Aorta (tissue), 5 donors: ENCODE data around the gene NWD2. TPM values are rescaled to one million over a fixed set of nuclear protein-coding genes. Genes with fewer than 3 reads are reported as not detected.

ENCODE experiments used
- ATAC-seq: fragments of 200-7000 bp; cut with Tn5 transposase; one replicate; pipeline ENCODE4 v1.9.1; 2022; ENCODE audit warnings: moderate library complexity; ENCODE audit not compliant: low FRiP score
- DNase-seq, 2 donors: peaks; one replicate each; pipeline ENCODE4 v3.0.0-alpha.2; 2020
- H3K27ac ChIP-seq, 2 donors: one replicate each; pipeline ENCODE4 v1.5.1; 2013; ENCODE audit warnings: low read length in 2 of 2, mild to moderate bottlenecking in 2 of 2, moderate library complexity in 2 of 2, control low read depth in 1 of 2, inconsistent platforms in 1 of 2, low read depth in 1 of 2
- H3K27me3 ChIP-seq, 2 donors: one replicate each; pipeline ENCODE4 v1.6.1; 2013; ENCODE audit warnings: control low read depth in 1 of 2, low read length in 1 of 2, mild to moderate bottlenecking in 1 of 2, moderate library complexity in 1 of 2; ENCODE audit not compliant: insufficient read depth in 2 of 2, control insufficient read depth in 1 of 2
- H3K36me3 ChIP-seq, 2 donors: one replicate each; pipeline ENCODE4 v1.6.1; 2013; ENCODE audit warnings: control low read depth in 1 of 2, low read length in 1 of 2, mild to moderate bottlenecking in 1 of 2; ENCODE audit not compliant: insufficient read depth in 2 of 2, control insufficient read depth in 1 of 2
- H3K4me1 ChIP-seq, 2 donors: one replicate each; pipeline ENCODE4 v1.6.1; 2013; ENCODE audit warnings: low read length in 2 of 2, control low read depth in 1 of 2, mild to moderate bottlenecking in 1 of 2, moderate library complexity in 1 of 2; ENCODE audit not compliant: insufficient read depth in 2 of 2, control insufficient read depth in 1 of 2
- H3K4me3 ChIP-seq, 2 donors: one replicate each; pipeline ENCODE4 v1.5.1; 2013; ENCODE audit warnings: low read length in 2 of 2, control low read depth in 1 of 2, mild to moderate bottlenecking in 1 of 2
- H3K9me3 ChIP-seq: one replicate; pipeline ENCODE4 v1.6.1; 2013; ENCODE audit warnings: mild to moderate bottlenecking, low read length; ENCODE audit not compliant: control insufficient read depth
- WGBS, 2 donors: extraction: QIAGEN DNeasy Blood & Tissue Kit; methylation state at CpG; one replicate each; pipeline ENCODE4 v1.1.7; 2013; 5-methylcytosine and 5-hydroxymethylcytosine counted together
- intact Hi-C, 2 donors: fragments of 100-400 bp; cut with DNase I; formaldehyde crosslinking; loops; one replicate each; pipeline versions ENCODE4 v1.14.2 to v1.15.0; 2022
- polyA plus RNA-seq, 2 donors: library from polyadenylated mRNA; stranded (reverse); fragments of 200-250 nt; gene quantifications; one replicate each; pipeline ENCODE4 v1.2.3, GENCODE V29; 2013
- total RNA-seq, 2 donors: library from RNA; stranded (reverse); fragmentation: NEBNext Ultra II Directional; extraction: Animal tissue kit (Norgen Biotek cat#: 25700); gene quantifications; one replicate each; pipeline ENCODE4 v1.2.1, GENCODE V29; 2021
- donor health status: healthy with polysubstance abuse.
- donor health status: Bipolar disorder and iron deficiency.
- donor health status: DM: no; HTN: no; CAD: no.
- donor health status: DM: no; HTN: no; CAD: no.
- donor health status: DM: yes; HTN: yes; CAD: no.

Gene NWD2
- total and polyA plus RNA-seq, 4 donors = 0.13 TPM; not detected in 3

GRCh38 chr4:37469286-37469685, 224.7 kb downstream of the NWD2 start:
- intact Hi-C loops = no loop called here
- H3K4me1 ChIP-seq = no peaks in the 10 kb centered on the region
- DNase-seq = no peak
- 89 to 93% methylated on average over 2 of the region's 2 CpGs for WGBS, 2 donors
- no peak overlapping the region for H3K27ac ChIP-seq
- ATAC-seq = no peak
- H3K36me3 ChIP-seq = no peaks in the 10 kb centered on the region
- H3K9me3 ChIP-seq = peaks cover 1% of the 10 kb centered on the region
- no peaks in the 10 kb centered on the region for H3K27me3 ChIP-seq
- H3K4me3 ChIP-seq = no peak overlapping the region

GRCh38 chr4:37470245-37470644, 225.7 kb downstream of the NWD2 start:
- no peaks in the 10 kb centered on the region for H3K4me1 ChIP-seq
- H3K36me3 ChIP-seq = no peaks in the 10 kb centered on the region
- intact Hi-C loops = no loop called here
- peaks cover 1% of the 10 kb centered on the region for H3K9me3 ChIP-seq
- no peak overlapping the region for H3K27ac ChIP-seq
- ATAC-seq = no peak
- H3K4me3 ChIP-seq = no peak overlapping the region
- DNase-seq = no peak
- H3K27me3 ChIP-seq = no peaks in the 10 kb centered on the region
- 69 to 81% methylated on average over 1 of the region's 1 CpG for WGBS, 2 donors

GRCh38 chr4:37471093-37471492, 226.6 kb downstream of the NWD2 start:
- no peaks in the 10 kb centered on the region for H3K36me3 ChIP-seq
- ATAC-seq = no peak
- no peak overlapping the region for H3K27ac ChIP-seq
- H3K27me3 ChIP-seq = no peaks in the 10 kb centered on the region
- intact Hi-C loops = no loop called here
- no peak overlapping the region for H3K4me3 ChIP-seq
- no peak for DNase-seq
- H3K9me3 ChIP-seq = peaks cover 1% of the 10 kb centered on the region
- WGBS, 2 donors = 93 to 94% methylated on average over 1 of the region's 1 CpG
- H3K4me1 ChIP-seq = no peaks in the 10 kb centered on the region

GRCh38 chr4:37471971-37472370, 227.4 kb downstream of the NWD2 start:
- H3K9me3 ChIP-seq = peaks cover 1% of the 10 kb centered on the region
- 47 to 50% methylated on average over 5 of the region's 5 CpGs for WGBS, 2 donors
- intact Hi-C loops = no loop called here
- no peak overlapping the region for H3K4me3 ChIP-seq
- H3K27me3 ChIP-seq = no peaks in the 10 kb centered on the region
- no peaks in the 10 kb centered on the region for H3K36me3 ChIP-seq
- no peak for ATAC-seq
- H3K27ac ChIP-seq = no peak overlapping the region
- H3K4me1 ChIP-seq = no peaks in the 10 kb centered on the region
- DNase-seq = peak in 1 of 2 donors; percentile 48

- no peak for ATAC-seq
These were observed 229.3 kb downstream of the NWD2 start for GRCh38 chr4:37473807-37474206.

GRCh38 chr4:37475087-37475486, 230.5 kb downstream of the NWD2 start:
- no peak overlapping the region for H3K4me3 ChIP-seq
- H3K4me1 ChIP-seq = no peaks in the 10 kb centered on the region
- no peaks in the 10 kb centered on the region for H3K27me3 ChIP-seq
- no peaks in the 10 kb centered on the region for H3K9me3 ChIP-seq
- 50 to 55% methylated on average over 1 of the region's 1 CpG for WGBS, 2 donors
- DNase-seq = no peak
- H3K36me3 ChIP-seq = no peaks in the 10 kb centered on the region
- no peak for ATAC-seq
- intact Hi-C loops = no loop called here
- no peak overlapping the region for H3K27ac ChIP-seq

More at GRCh38 chr4:37473807-37474206, 229.3 kb downstream of the NWD2 start:
- Histone ChIP-seq H3K4me3 (no peak overlapping the region), H3K9me3 (no peaks in the 10 kb centered on the region), H3K27me3 (no peaks in the 10 kb centered on the region), H3K36me3 (no peaks in the 10 kb centered on the region), H3K27ac (no peak overlapping the region), H3K4me1 (no peaks in the 10 kb centered on the region)
- no peak for DNase-seq
- WGBS, 2 donors = 88 to 89% methylated on average over 2 of the region's 2 CpGs
- intact Hi-C loops = no loop called here

GRCh38 chr4:37475776-37476175, 231.2 kb downstream of the NWD2 start:
- WGBS, 2 donors = 50 to 51% methylated on average over 1 of the region's 1 CpG
- Histone ChIP-seq H3K9me3 (no peaks in the 10 kb centered on the region), H3K4me3 (no peak overlapping the region), H3K36me3 (no peaks in the 10 kb centered on the region), H3K27ac (no peak overlapping the region), H3K4me1 (no peaks in the 10 kb centered on the region), H3K27me3 (no peaks in the 10 kb centered on the region)
- intact Hi-C loops = no loop called here
- DNase-seq (no peak), ATAC-seq (no peak)

GRCh38 chr4:37476256-37476655, 231.7 kb downstream of the NWD2 start:
- DNase-seq (no peak), ATAC-seq (no peak)
- Histone ChIP-seq H3K9me3 (no peaks in the 10 kb centered on the region), H3K4me3 (no peak overlapping the region), H3K36me3 (no peaks in the 10 kb centered on the region), H3K27ac (no peak overlapping the region), H3K4me1 (no peaks in the 10 kb centered on the region), H3K27me3 (no peaks in the 10 kb centered on the region)
- intact Hi-C loops = no loop called here

- no peak for DNase-seq
- Histone ChIP-seq H3K36me3 (no peaks in the 10 kb centered on the region), H3K4me3 (no peak overlapping the region), H3K9me3 (no peaks in the 10 kb centered on the region), H3K27me3 (no peaks in the 10 kb centered on the region), H3K4me1 (no peaks in the 10 kb centered on the region), H3K27ac (no peak overlapping the region)
- WGBS, 2 donors = 78 to 83% methylated on average over 2 of the region's 2 CpGs
- ATAC-seq = no peak
- intact Hi-C loops = no loop called here
These were observed 232.1 kb downstream of the NWD2 start for GRCh38 chr4:37476691-37477090.
